Gastroesophageal sphincter (tissue), 3 donors: ENCODE results near the gene MYO15B.

Experiments used
- CTCF ChIP-seq, 4 experiments: fragments of 200-600 bp in 2 of 4; fragments of 450-650 bp in 2 of 4; sonication (generic) in 1 of 4; IDR thresholded peaks; one replicate each; pipeline ENCODE4 v1.5.1; 2017 to 2019; ENCODE audit warnings: antibody characterized with exemption in 4 of 4, mild to moderate bottlenecking in 2 of 4, moderate library complexity in 2 of 4
- EP300 ChIP-seq: sonication (generic); formaldehyde crosslinking; IDR thresholded peaks from one replicate; pipeline ENCODE4 v1.6.1; 2017; ENCODE audit warnings: antibody characterized with exemption, mild to moderate bottlenecking
- POLR2A ChIP-seq, 2 donors: fragments of 450-650 bp; IDR thresholded peaks; one replicate each; pipeline ENCODE4 v1.6.1; 2017; ENCODE audit warnings: antibody characterized with exemption in 2 of 2, mild to moderate bottlenecking in 2 of 2, moderate library complexity in 1 of 2

- TF ChIP-seq CTCF (IDR thresholded peaks at IDR 0.05): peak in 3 of 4 experiments; percentile 34 to 53 (median 47)
- TF ChIP-seq POLR2A (IDR thresholded peaks at IDR 0.05): peak; percentile 31 to 36
- TF ChIP-seq EP300: no peak
Measured at GRCh38 chr17:75587675-75588595, at the start of gene MYO15B.
